SKM-1 treated with dmso at 0.1 percent for 144 hours (cell line): Measurements from ENCODE around the gene P3H2.
A peak's percentile ranks its signal among the peaks of the same experiment; 100 is the strongest.
"Not testable (repeated sequence)": the region's sequence is repeated elsewhere in the genome, so short reads cannot be mapped to it uniquely, and the experiment has no call there.

ENCODE experiments used
- DNase-seq: peaks from one replicate; lab custom pipeline; 2025; ENCODE audit not compliant: unreplicated experiment; lab: John Stamatoyannopoulos, UW

Gene P3H2

DNA sequence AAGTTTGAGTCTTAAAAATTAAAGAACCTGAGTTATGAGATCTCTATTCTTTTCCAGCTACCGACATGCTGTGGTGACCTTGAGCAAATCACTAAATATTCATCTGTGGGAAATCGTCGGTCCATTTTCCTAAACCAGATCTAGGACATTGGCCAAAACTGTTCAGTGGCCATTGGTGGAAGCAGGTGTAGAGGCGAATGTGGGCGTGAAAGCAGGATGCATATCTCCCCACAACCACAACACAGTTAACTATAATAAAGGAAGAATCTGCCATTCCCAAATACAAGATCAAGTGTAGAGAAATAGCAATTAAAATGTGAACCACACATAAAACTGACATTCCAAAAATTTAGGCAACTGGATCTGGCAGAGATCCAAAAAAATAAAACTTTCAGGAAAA lies 129.9 kb downstream of the P3H2 start:
- no peak for DNase-seq

DNA sequence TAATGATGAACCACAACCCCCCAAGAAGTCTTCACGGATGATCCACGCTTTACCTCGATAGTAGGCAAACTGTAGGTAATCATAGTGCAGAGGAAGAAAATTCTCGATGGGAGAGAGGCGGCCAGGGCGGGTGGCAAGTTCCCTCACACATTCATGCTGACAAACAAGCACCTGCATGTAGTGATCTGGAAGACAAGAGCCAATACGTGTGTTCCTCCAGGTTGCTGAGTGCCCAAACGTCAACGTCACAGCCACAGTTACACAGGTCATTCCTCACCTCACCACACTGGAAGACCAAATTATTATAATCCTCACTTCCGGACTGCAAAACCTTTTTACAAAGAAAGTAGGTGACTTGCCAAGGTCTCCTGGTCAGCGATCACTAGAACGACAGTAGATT lies 131.8 kb downstream of the P3H2 start:
- DNase-seq: no peak

DNA sequence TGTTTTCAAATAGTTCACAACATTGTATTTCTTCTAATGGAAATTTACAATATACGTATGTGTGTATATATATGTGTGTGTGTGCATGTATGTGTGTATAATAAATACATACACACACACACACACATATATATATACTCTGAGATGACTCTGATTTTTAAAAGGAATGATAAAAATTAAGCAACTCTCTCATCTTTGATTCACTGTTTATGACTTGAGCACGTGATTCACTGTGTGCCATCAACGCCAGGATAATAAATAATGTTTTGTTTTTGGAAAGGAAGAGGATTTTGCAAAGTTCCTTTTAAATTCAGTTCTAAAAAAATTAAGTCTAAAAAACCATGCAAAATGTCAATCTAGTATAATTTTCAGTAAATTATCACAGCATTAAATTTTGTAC lies 132.4 kb downstream of the P3H2 start:
- no peak for DNase-seq

DNA sequence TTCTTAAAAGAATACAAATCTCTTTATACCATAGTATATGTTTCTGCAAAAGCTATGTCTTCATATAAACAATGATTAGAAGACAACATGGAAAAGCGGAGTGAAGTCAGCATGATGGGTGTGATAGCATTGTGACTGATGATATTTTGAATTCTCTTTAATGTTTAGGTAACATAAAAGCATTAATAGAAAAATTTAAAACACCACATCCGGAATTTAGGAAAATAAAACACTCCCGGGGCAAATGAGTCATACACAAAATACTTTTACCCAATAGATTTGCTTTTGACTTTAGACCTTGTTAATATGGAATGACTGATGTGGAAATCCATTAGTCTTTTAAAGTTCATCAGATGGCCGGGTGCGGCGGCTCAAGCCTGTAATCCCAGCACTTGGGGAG lies 134.7 kb downstream of the P3H2 start:
- DNase-seq: no peak

DNA sequence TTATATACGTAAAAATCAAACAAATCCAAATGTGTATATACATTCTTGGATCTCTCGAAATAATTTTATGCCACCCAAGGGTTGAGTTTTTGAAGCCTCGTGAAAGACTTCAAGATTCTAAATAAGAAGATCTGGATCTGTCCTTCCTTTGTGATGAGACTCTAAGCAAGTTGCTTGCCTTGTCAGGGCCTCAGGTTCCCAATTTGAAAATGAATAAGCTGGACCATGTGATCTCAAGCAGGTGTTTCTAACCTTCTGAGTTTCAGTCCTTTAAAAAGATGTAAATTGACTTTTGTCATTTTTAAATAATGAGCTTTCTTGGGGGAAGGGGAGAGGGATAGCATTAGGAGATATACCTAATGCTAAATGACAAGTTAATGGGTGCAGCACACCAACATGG lies 137.1 kb downstream of the P3H2 start:
- DNase-seq: no peak

DNA sequence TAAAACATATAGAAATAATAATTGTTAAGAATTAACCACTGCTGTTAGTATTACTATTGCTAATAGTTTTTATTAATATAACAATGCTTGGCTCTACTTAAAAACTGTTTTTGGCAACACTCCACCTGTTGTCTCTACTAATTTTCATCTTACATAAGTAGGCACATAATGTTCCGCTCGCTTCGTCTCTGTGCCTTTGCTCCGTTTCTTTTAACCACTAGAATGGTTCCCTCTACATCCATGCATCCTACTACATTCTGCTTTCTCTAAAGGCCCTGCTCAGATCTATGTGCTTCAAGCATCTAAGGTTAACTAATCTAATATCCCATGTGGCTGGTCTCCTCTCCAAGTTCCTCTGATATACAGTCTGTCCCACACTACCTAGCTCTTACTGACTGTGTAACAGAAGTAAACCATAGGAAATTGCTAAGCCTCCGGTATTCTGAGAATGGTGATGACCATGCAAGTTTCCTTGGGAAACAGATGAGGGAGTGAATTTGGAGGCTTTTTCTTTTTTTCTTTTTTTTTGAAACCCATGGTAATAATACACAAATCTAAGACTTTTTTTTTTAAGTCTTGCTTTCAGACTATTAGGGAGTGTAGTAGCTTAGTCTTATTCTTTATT lies 138.3 kb downstream of the P3H2 start:
- DNase-seq: no peak

DNA sequence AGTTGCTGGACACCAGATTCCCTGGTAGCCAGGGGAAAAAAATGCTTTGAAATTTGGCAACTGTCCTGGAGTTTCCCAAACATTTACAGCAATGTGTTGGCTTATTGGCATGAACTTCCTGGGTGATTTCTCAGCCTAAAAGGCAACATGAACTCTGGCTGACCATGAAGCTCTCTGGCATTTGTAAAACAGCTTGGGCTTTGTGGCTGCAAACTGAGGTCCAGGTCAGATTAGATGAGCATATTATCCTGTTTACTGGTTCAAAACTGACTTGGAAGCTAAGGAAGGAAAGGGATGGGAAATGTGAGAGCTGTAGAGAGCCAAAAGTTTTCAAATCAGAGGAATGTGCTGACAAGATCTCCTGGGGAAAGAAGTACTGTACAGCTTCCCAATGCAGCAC lies 139.0 kb downstream of the P3H2 start:
- no peak for DNase-seq

DNA sequence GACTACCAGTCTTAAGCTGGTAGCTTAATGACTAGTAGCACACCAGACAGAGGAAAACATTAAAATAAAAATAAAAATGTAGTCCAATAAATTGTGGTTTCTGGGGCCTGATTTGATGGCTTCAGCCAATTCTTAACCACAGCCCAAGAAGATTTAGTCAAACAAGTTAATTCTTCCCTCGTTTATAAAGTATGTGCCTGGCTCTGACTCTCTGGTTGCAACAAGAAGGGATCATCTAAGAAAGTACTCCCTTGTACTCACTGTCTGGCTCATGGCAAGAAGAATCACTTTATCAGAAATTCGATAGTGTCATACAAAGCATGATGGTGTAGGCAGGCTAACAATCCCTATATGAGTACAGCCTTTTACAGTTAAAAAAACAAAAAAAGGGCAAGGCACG lies 141.9 kb downstream of the P3H2 start:
- no peak for DNase-seq

DNA sequence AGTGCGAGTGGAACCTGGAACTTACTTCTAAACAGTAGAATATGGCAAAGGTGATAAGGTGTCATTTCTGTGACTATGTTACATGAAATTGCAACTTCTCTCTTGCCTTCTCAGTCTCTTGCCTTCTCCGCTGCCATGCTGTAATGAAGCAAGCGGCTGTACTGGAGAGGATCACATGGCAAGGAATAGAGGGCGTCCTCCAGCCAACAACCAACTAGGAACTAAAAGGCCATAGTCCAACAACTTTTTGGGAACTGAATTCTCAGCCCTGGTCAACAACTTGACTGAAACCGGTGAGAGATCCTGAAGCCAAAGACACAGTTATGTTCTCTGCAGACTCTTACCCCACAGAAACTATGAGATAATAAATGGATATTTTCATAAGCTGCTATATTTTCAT lies 143.5 kb downstream of the P3H2 start:
- DNase-seq: no peak

DNA sequence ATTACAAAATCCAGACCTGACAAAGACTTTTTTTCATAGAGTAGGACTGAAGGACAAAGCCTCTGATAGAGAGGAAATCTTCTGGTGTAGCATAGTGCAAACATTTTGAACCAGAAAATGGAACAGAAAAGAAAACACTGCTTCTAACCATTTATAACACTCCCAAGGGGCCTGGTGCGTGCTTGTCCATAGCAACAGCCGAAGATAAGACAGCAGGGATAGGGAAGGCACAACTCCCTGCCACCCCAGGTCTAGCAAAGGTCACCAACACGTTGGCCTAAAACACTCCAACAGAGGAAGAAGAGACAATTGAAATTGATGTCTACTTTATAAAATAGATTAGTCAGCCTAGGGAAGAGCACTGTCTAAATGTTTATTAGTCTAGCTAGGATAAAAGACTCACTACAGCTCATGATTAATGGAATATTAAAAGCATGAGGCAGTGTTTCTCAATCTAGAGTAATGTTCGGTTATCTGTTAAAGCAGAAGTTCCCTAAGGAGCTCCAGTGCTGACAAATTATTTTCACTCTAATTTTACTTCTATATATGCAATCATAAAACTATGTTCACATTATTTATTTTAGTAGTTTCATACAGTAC lies 145.2 kb downstream of the P3H2 start:
- no peak for DNase-seq

DNA sequence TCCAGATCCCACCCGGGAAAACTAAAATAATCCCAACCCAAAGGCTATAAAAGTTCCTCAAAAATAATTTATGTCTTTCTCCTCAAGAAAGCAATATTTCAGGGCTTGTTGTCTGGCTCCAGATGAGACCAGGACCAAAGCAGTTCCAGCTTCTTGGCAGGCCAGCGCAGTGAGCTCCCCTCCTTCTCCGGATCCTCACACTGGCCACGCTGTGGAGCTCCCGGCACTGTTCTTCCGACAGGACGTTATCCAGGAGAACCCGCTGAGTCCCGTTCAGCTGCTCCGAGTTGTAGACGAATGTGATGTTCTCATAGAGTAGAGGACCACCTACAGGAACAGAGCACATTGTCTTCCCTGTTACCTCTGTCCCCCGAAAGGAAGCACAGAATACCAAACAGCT lies 146.3 kb downstream of the P3H2 start:
- DNase-seq: no peak

DNA sequence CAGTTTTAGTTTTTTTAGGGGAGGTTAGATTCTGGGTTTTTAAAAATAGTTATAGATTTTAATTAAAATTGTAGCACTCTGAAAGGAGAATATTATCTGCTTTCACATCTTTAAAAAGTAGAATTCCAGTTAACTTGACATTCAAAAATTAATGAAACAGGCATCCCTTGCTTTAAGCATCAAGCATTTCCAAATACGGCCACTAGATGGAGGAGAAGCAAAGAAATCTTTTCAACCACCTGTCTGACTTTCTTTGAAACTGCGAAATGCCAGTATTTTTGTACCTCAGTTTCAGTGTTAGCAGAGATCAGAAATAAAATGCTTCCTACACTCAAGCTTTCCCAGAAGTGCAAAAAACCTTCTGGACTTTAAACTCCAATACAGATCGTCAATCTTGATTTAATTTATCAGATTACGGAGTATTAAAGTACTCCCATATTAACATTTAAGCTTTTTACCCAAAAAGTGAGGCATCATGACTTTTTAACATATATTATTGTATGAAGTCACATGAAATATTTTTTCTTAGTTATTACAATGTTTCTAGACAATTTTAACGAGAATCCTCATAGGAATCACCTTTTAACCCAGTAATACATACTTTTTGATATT lies 153.3 kb downstream of the P3H2 start:
- peak; percentile 31 for DNase-seq

DNA sequence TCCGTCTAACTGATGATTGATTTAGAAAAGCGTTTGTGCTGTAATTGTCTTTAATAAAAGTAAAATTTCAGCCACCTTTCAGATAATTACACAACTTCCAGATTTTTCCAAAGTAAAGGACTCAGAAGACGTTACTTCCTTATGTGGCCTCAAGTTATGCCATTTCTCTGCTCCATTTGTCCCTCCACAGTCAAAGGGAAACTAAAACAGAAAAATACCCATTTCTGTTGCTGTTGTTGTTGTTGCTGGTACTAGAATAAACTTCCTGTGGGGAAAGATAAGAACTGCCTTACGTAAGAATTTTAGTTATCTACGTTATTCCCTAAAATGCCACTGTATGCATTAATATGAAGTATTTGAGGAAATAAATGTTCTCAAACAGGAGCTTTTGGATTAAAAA lies 153.9 kb downstream of the P3H2 start:
- no peak for DNase-seq

DNA sequence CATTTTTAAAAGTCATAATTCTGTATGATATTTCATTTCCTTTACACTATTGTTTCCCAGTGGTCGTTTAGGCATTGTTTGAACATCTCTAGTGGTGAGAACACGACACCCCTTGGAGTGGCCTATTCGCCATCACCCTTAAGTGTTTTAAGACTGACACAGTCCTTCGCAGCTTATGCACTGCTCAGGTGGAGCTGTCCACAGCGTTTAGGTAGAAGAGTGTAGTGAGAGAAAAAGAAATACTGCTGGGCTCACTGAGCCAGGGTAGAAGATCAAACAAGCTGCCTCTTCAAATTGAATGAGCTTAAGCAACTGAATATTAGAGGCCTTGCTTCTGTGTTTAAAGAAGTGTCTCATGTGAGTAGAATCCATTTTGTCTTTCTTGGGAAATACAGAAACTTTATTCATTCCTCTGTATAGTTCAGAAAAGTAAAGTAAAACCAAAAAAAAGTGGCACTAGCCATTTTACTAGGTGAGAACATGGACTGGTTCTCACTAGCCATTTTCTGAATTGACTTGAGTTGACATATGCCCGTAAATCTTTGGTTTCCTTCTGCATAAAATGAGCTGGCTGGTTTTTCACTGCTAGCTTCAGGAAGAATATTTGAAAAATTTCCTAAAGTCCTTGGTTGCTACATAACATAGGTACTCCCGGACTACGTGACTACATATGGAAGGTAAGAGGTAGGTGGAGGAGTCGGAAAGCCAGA lies 155.9 kb downstream of the P3H2 start:
- no peak for DNase-seq

DNA sequence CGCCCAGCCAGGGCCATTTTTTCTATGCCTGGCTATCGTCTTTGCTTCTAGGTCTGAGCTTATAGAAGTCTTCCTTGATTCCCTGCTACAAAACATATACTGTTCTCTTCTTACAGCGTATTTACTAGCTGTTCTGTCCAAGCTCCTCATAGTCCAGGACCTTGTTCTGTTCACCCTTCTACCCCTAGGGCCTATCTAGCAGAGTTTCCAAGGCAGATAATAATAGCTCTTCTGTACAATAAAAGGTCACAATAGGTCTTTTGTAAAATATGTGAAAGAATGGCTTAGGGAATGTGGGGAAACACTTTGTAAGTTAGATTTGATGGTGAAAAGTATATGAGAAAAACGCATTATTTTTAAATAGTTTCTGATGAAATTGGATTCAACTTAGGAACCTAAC lies 158.2 kb downstream of the P3H2 start:
- DNase-seq: no peak

DNA sequence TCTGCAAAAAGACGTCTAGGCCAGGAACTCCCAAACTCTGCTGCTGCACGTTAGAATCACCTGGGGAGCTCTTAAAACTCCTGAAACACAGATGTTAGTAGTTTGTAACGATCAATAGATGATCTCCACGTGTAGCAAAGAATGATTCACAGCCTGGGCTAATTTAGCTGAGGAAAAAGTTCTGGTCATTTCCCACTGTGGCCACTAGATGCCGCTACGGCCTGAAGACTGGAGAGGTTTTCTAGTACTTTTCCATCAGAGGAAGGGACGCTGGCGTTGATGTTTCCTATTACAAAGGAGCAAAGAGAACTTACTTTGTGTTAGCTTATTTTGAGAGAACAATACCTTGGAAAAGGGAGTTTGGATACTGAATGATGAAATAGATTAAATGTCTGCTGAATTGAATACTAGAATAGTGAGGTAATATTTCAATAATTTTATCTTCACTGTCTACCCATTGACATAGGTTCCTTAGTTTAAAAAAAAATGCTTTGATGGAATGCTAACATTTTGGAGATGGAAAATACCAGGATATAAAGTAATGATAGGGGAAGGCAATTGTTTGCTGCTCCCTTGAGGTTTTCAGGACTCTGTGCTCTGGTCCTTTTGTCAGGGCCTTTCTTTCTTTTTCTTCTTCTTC lies 159.1 kb downstream of the P3H2 start:
- peak; percentile 73 for DNase-seq

DNA sequence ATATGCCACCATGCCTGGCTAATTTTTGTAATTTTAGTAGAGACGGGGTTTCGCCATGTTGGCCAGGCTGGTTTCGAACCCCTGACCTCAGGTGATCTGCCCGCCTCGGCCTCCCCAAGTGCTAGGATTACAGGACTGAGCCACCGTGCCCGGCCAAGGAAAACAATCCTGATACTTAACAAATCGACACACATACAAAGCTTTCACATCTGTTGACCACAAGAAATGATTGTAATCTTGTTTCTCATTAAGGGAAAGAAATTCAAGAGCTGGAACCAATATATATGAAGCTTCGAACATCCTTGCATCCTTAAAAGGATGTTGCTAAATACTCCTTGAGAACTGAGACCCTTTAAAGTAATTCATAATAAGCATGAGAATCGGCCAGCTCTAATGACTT lies 159.6 kb downstream of the P3H2 start:
- not testable (repeated sequence) for DNase-seq

DNA sequence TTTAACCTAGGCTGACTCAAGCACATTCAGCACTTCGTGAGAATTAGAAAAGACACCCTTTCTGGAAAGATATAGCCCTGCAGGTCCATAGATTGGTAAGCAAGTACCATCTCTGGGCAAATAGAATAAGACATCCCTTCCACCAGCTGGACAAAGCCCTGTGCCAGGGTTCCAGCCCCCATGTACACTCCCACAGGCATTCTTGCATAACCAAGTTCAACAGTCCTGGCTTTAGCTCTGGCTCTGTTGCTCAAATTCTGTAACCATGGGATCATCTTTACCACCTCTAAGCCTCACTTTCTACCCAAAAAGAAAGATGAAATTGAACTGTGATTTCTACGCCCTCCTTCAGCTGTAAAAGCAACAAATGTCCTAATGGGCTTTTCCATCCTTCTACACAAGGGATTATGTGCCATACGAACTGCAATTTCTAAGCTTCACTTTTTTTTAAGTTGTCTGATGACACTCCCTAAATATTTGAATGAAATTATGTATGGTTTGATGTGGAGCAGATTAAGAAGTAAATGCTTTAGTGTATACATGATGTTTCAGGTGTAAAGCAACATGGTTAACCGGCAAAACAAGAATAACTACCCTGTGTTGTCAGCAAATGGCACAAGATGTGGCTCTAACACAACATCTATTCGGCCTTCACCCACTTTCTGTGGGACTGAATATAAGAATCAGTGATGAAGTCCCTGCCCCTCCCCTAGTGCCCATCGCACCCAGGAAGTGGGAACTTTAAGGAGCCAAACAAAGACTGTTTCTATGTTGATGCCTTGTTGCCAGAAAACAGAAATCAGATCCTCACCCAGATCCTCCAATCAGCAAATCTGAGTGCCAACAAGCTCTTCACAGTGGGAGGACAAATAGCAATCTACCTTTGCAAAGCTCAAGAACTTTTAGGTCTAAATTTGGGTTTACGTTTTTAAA lies 165.7 kb downstream of the P3H2 start:
- no peak for DNase-seq

DNA sequence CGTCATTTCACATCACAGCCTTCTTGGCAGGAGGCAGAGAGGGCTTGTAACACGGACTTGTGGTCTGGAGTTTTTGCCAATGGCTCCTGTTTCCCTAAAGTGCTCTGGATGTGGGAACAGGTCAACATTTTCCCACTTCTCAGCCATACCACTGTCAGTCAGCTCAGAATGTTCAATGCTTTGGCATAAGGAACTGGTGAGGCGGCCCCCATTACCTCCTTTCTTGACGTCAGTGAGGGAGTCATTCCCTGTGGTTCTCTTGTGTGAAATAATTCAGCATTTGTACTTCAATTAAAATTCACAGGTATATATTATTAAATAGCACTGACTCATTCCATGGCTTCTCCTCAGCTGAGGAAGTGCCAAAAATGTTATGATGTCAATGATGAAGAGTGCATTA lies 167.1 kb downstream of the P3H2 start:
- DNase-seq: no peak

DNA sequence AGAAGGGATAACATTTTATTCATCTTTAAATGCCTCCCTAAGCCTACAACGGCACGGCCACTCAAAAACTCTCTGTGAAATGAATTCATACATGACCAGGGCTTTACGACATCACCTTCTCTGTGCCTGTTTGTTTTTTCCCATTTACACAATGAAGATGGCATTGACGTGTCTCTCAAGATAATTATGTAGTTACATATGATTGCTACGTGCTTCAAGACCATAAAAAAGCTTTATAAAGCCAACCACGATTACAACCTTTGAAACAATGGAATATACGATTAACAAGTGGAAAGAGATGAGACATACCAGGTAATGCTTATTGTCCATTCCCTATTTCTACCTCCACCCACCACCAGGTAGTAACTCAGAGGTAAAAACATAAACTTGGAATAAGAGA lies 168.4 kb downstream of the P3H2 start:
- DNase-seq: no peak

DNA sequence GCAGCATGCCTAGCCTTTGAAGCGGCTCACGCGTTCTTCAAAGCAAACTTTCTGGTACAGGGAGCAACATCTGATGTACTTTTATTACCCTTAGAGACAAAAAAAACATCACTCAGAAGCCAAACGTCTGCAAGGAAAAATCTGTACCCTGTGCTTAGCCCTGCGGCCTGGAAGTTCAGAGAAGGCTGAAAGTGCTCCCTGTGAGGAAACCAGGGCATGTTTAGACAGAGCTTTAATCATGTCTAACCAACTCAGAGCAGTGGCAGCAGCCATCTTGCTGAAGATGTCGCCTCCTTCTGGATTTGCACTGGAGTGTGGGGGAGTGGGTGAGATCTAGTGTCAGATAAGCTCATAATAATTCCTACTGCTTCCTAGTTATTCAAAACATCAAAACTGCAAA lies 170.4 kb downstream of the P3H2 start:
- no peak for DNase-seq
